Ovary (tissue), 3 donors: Measurements from ENCODE around the gene ABCF3.

ENCODE experiments used
- CTCF ChIP-seq, 3 donors: fragments of 450-650 bp in 2 of 3; fragments of 200-600 bp in 1 of 3; IDR thresholded peaks; one replicate each; pipeline versions ENCODE4 v1.5.1 to v1.8.0; 2016 to 2022; ENCODE audit warnings: antibody characterized with exemption in 3 of 3, mild to moderate bottlenecking in 1 of 3
- EP300 ChIP-seq: sonication (generic); formaldehyde crosslinking; IDR thresholded peaks from one replicate; pipeline ENCODE4 v1.6.1; 2017; ENCODE audit warnings: antibody characterized with exemption
- POLR2A ChIP-seq: fragments of 450-650 bp; IDR thresholded peaks from one replicate; pipeline ENCODE4 v1.6.1; 2017; ENCODE audit warnings: antibody characterized with exemption, mild to moderate bottlenecking, moderate library complexity
- donor health status: DM: no; HTN: no; CAD: no.

DNA sequence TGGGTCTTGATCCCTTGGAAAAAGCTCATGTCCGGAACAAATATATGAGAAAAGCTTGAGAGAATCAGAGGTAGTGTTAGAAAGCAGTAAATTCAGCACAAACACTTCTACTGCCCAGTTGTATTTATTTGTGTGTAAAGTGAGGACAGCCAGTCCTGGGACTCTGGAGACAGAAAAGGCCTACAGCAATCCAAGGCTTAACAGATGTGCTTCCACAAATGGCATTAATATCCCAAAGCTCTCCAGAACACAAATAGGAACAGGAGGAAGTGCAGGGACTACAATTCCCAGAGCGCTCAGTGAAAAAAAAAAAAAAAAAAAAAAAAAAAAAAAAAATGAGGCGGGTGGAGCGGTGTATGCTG is 11.7 kb upstream of the ABCF3 start:
- no peak for TF ChIP-seq CTCF (IDR thresholded peaks at IDR 0.05)
- no peak for TF ChIP-seq EP300
- no peak for TF ChIP-seq POLR2A
